GM19468 (cell line): Measurements from ENCODE around the gene ZNF205.
"Not testable (repeated sequence)": the region's sequence is repeated elsewhere in the genome, so short reads cannot be mapped to it uniquely, and the experiment has no call there.

Experiments
- ATAC-seq: cut with Tn5 transposase; IDR thresholded peaks from one replicate; pipeline ENCODE4 v1.9.1; 2021; ENCODE audit warnings: mild to moderate bottlenecking, moderate library complexity, moderate number of reproducible peaks; ENCODE audit not compliant: unreplicated experiment; ENCODE audit errors: extremely low read depth

The ZNF205 gene

GRCh38 chr16:3112058-3112880, at the start of gene ZNF205:
TSS of gene ZNF205 (plus strand) at chr16:3112586. CDS start at chr16:3113431, 845 bp downstream.
- ATAC-seq = no peak

GRCh38 chr16:3063625-3064386, 48.6 kb upstream of the ZNF205 start:
- ATAC-seq = no peak

GRCh38 chr16:3065069-3065741, 47.2 kb upstream of the ZNF205 start, which contains the start of gene IL32:
TSS of gene IL32 (plus strand) at chr16:3065640. CDS start at chr16:3065812, 172 bp downstream.
- no peak for ATAC-seq

- ATAC-seq = no peak
These were observed 46.5 kb upstream of the ZNF205 start for GRCh38 chr16:3065742-3066439.

GRCh38 chr16:3066440-3066748, 46.0 kb upstream of the ZNF205 start:
- ATAC-seq = no peak

GRCh38 chr16:3068487-3068886, 43.9 kb upstream of the ZNF205 start:
- ATAC-seq = no peak

GRCh38 chr16:3069146-3069545, 43.2 kb upstream of the ZNF205 start:
- not testable (repeated sequence) for ATAC-seq

- no peak for ATAC-seq
These were observed 41.7 kb upstream of the ZNF205 start for GRCh38 chr16:3070608-3071111.

- no peak for ATAC-seq
These were observed 40.7 kb upstream of the ZNF205 start for GRCh38 chr16:3071655-3072054.

- not testable (repeated sequence) for ATAC-seq
These were observed 40.2 kb upstream of the ZNF205 start for GRCh38 chr16:3072148-3072547.

GRCh38 chr16:3072576-3073263, 39.7 kb upstream of the ZNF205 start:
- ATAC-seq = not testable (repeated sequence)

GRCh38 chr16:3073448-3073847, 38.9 kb upstream of the ZNF205 start:
- no peak for ATAC-seq

GRCh38 chr16:3074860-3075522, 37.4 kb upstream of the ZNF205 start:
- ATAC-seq = peak; percentile 42

- ATAC-seq = no peak
These were observed 36.9 kb upstream of the ZNF205 start for GRCh38 chr16:3075523-3075915.

GRCh38 chr16:3075946-3076345, 36.4 kb upstream of the ZNF205 start:
- ATAC-seq = not testable (repeated sequence)

- ATAC-seq = no peak
These were observed 35.8 kb upstream of the ZNF205 start for GRCh38 chr16:3076577-3076976.

- no peak for ATAC-seq
These were observed 32.4 kb upstream of the ZNF205 start for GRCh38 chr16:3080024-3080423.

GRCh38 chr16:3081957-3082356, 30.4 kb upstream of the ZNF205 start:
- ATAC-seq = not testable (repeated sequence)

GRCh38 chr16:3083408-3083807, 29.0 kb upstream of the ZNF205 start:
- not testable (repeated sequence) for ATAC-seq
